Measurements from ENCODE around the gene SPRR3. TPM values are rescaled to one million over a fixed set of nuclear protein-coding genes. Genes with fewer than 3 reads are reported as not detected.
A peak's percentile ranks its signal among the peaks of the same experiment; 100 is the strongest.

Gene SPRR3
- total RNA-seq, 1 donor from 2014 or later: 136 TPM

DNA sequence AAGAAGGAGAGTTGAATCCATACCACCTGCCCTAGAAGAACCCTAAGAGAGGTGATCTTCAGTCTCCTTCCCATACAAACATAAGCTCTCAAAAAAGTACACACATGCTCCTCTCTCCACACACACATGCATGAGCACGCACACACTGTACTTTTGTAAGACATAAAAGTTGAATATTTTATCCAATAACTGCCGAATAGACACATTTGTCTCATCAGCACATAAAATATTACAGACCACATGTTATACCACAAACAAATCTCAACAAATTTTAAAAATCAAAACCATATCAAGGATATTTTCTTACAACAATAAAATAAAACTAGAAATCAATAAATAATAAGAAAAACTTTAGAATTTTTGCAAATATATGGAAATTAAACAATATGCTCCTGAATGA lies 15.0 kb upstream of the SPRR3 start:
- FAIRE-seq (no peak), DNase-seq (ENCODE audit: low read depth) (no peak)
- no peak for TF ChIP-seq CTCF (IDR thresholded peaks at IDR 0.05; ENCODE audit: insufficient read depth, low read length, severe bottlenecking)
- no peak overlapping the region for H3K4me3 ChIP-seq (ENCODE audit: low read depth, low read length)
- no peaks in the 10 kb centered on the region for H3K27me3 ChIP-seq (ENCODE audit: control insufficient read depth, insufficient read depth, low read length)
- H3K36me3 ChIP-seq (ENCODE audit: control insufficient read depth, insufficient read depth, low read length): no peaks in the 10 kb centered on the region

- Histone ChIP-seq H3K27me3 (ENCODE audit: control insufficient read depth, insufficient read depth, low read length) (no peaks in the 10 kb centered on the region), H3K4me3 (ENCODE audit: low read depth, low read length) (no peak overlapping the region), H3K36me3 (ENCODE audit: control insufficient read depth, insufficient read depth, low read length) (no peaks in the 10 kb centered on the region)
- no peak for FAIRE-seq
- no peak for TF ChIP-seq CTCF (IDR thresholded peaks at IDR 0.05; ENCODE audit: insufficient read depth, low read length, severe bottlenecking)
- DNase-seq (ENCODE audit: low read depth): no peak
Observed at GRCh38 chr1:152993186-152993585, 8.4 kb upstream of the SPRR3 start.

DNA sequence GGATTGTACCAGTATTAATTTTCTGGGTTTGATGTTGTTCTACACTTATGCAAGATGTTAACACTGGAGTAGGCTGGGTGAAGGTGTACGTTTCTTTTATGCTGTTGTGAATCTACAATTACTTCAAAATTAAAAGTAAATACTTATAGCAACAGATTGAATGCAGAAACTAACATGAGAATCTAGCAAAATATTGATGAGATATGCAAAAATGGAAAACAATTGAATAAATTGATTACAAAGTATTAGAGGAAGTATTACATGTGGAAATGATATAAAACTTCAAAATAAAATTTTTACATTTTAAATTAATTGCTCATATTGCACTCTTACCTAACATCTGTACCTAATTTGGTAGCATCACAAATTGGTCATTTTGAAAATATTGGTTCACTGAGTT lies 5.7 kb upstream of the SPRR3 start:
- DNase-seq (ENCODE audit: low read depth) (no peak), FAIRE-seq (no peak)
- Histone ChIP-seq H3K36me3 (ENCODE audit: control insufficient read depth, insufficient read depth, low read length) (no peaks in the 10 kb centered on the region), H3K4me3 (ENCODE audit: low read depth, low read length) (no peak overlapping the region), H3K27me3 (ENCODE audit: control insufficient read depth, insufficient read depth, low read length) (no peaks in the 10 kb centered on the region)
- no peak for TF ChIP-seq CTCF (IDR thresholded peaks at IDR 0.05; ENCODE audit: insufficient read depth, low read length, severe bottlenecking)

DNA sequence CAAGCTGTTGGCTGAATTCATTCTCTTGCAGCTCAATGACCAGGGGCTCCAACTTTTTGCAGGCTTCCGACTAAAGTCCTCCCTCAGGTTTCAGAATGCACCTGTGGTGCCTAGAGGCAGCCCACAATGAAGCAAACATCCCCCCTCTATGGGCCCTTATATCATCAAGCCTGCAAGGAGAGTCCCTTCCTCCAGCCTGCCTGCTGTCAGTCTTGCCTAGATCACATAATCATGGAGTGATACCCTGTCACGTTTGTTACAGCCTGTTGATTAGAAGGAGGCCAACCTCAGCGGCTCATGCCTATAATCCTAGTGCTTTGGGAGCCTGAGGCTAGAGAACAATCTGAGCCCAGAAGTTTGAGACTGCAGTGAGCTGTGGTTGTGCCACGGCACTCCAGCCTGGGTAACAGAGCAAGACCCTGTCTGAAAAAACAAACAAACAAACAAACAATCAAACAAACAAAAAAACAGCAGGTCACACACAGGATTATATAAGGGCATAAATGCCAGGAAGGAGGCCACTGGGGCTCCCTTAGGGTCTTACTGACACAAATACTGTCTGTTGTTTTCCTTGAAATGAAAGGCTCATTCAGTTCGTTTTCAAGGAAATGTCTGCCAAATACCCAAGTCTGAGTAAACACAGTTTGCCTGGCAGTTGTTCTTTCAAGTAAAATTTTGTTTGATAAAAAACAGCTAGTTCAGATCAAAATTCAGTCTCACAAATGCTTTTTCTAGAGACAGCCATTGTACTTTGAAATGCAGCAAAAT lies 4.7 kb upstream of the SPRR3 start:
- Histone ChIP-seq H3K36me3 (ENCODE audit: control insufficient read depth, insufficient read depth, low read length) (no peaks in the 10 kb centered on the region), H3K4me3 (ENCODE audit: low read depth, low read length) (no peak overlapping the region), H3K27me3 (ENCODE audit: control insufficient read depth, insufficient read depth, low read length) (no peaks in the 10 kb centered on the region)
- DNase-seq (ENCODE audit: low read depth): no peak
- no peak for TF ChIP-seq CTCF (IDR thresholded peaks at IDR 0.05; ENCODE audit: insufficient read depth, low read length, severe bottlenecking)
- no peak for FAIRE-seq

DNA sequence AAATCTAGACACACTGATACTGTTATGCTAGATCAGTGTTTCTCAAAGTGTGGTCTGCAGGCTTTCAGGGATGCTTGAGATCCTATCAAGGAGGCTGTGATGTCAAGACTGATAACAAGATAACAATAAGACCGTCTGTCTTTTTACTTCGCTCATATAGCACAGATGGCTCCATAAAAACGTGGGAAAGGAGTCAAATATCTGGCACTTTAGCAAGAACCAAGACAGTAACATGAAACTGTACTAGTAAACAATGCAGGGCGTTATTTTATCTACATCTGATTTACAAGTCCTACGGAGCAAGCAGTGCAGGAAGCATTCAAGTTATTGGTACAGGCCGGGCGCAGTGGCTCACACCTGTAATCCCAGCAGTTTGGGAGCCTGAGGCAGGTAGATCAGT lies 3.6 kb upstream of the SPRR3 start:
- Histone ChIP-seq H3K4me3 (ENCODE audit: low read depth, low read length) (no peak overlapping the region), H3K36me3 (ENCODE audit: control insufficient read depth, insufficient read depth, low read length) (no peaks in the 10 kb centered on the region), H3K27me3 (ENCODE audit: control insufficient read depth, insufficient read depth, low read length) (no peaks in the 10 kb centered on the region)
- DNase-seq (ENCODE audit: low read depth) (no peak), FAIRE-seq (no peak)
- TF ChIP-seq CTCF (IDR thresholded peaks at IDR 0.05; ENCODE audit: insufficient read depth, low read length, severe bottlenecking): no peak

DNA sequence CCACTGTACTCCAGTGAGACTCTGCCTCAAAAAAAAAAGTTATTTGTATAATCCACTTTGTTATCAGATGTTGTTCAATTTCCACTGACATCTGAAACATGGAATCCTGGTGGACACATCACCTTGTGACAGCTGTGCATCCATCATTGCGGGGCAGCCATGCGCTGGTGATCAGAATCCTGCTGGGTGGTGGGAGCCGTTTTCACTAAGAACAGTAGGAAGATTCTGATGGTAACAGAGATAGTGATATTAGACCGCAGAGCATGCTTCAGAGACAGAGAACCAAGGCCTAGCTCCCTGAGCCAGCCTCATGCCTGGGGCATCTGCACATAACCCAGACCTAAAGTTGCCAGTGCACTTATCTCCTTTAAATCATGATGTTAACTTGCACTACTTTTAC lies 3.1 kb upstream of the SPRR3 start:
- no peak for DNase-seq (ENCODE audit: low read depth)
- Histone ChIP-seq H3K4me3 (ENCODE audit: low read depth, low read length) (no peak overlapping the region), H3K36me3 (ENCODE audit: control insufficient read depth, insufficient read depth, low read length) (no peaks in the 10 kb centered on the region), H3K27me3 (ENCODE audit: control insufficient read depth, insufficient read depth, low read length) (no peaks in the 10 kb centered on the region)
- TF ChIP-seq CTCF (IDR thresholded peaks at IDR 0.05; ENCODE audit: insufficient read depth, low read length, severe bottlenecking): no peak
- peak; percentile 13 for FAIRE-seq

Data from bronchial epithelial cell (primary cell).